IMR-90 (cell line): ENCODE measurements around the gene FLVCR2. TPM values are rescaled to one million over a fixed set of nuclear protein-coding genes. Genes with fewer than 3 reads are reported as not detected.

ENCODE experiments used
- ATAC-seq: fragments of 200-7000 bp; cut with Tn5 transposase; 2 replicates; pipeline ENCODE4 v1.9.1; 2020; ENCODE audit warnings: low read depth, mild to moderate bottlenecking, moderate library complexity
- BruUV-seq: library from RNA; stranded (reverse); fragments of 400-500 nt; replicated peaks from 2 replicates; lab custom pipeline; 2021; lab: Mats Ljungman, UMichigan
- CTCF ChIA-PET: fragments of 300-600 bp; formaldehyde crosslinking; extraction: SDS; loops from one replicate; lab custom pipeline; 2021; ENCODE audit warnings: antibody characterized with exemption; lab: Yijun Ruan, JAX
- POLR2A ChIA-PET: fragments of 300-600 bp; sonication (Branson Sonifier 250); formaldehyde crosslinking; loops from one replicate; lab custom pipeline; 2022; ENCODE audit warnings: antibody characterized with exemption; ENCODE audit not compliant: unreplicated experiment; lab: Charles Lee
- DNase-seq: peaks from one replicate; pipeline ENCODE4 v3.0.0; 2013
- H2AFZ ChIP-seq: replicated peaks from 2 replicates; pipeline ENCODE3; 2013; ENCODE audit warnings: low read length, mild to moderate bottlenecking; ENCODE audit not compliant: poor library complexity
- H2AK5ac ChIP-seq: 2 replicates; pipeline ENCODE4 v1.6.1; 2013; ENCODE audit warnings: low read depth, low read length, inconsistent platforms
- H2AK9ac ChIP-seq: replicated peaks from 2 replicates; pipeline ENCODE3; 2013; ENCODE audit warnings: mild to moderate bottlenecking, low read depth, low read length, moderate library complexity; ENCODE audit not compliant: poor library complexity
- H2BK120ac ChIP-seq: 2 replicates; pipeline ENCODE4 v1.6.1; 2013; ENCODE audit warnings: low read depth, low read length, inconsistent platforms
- H2BK15ac ChIP-seq: 3 replicates; pipeline ENCODE4 v1.6.1; 2013; ENCODE audit warnings: low read depth, low read length, inconsistent platforms
- H2BK20ac ChIP-seq: 2 replicates; pipeline ENCODE4 v1.6.1; 2013; ENCODE audit warnings: low read depth, mild to moderate bottlenecking, inconsistent platforms, low read length, moderate library complexity
- H2BK5ac ChIP-seq: 2 replicates; pipeline ENCODE4 v1.6.1; 2013; ENCODE audit warnings: mild to moderate bottlenecking, low read depth, low read length, inconsistent platforms; ENCODE audit not compliant: poor library complexity, severe bottlenecking
- H3K14ac ChIP-seq: replicated peaks from 2 replicates; pipeline ENCODE4 v1.6.1; 2013; ENCODE audit warnings: low read depth, low read length, inconsistent platforms
- H3K18ac ChIP-seq: 2 replicates; pipeline ENCODE4 v1.6.1; 2013; ENCODE audit warnings: low read depth, low read length, control low read depth
- H3K23ac ChIP-seq: 2 replicates; pipeline ENCODE4 v1.6.1; 2013; ENCODE audit warnings: low read depth, low read length, inconsistent platforms
- H3K27ac ChIP-seq: 2 replicates; pipeline ENCODE4 v1.5.1; 2013; ENCODE audit warnings: mild to moderate bottlenecking, control low read depth, low read length; ENCODE audit not compliant: insufficient read depth
- H3K27me3 ChIP-seq: 2 replicates; pipeline ENCODE4 v1.6.1; 2013; ENCODE audit warnings: low read length; ENCODE audit not compliant: control insufficient read depth, insufficient read depth
- H3K36me3 ChIP-seq: 2 replicates; pipeline ENCODE4 v1.6.1; 2013; ENCODE audit warnings: low read length, mixed read lengths; ENCODE audit not compliant: control insufficient read depth, insufficient read depth
- H3K4ac ChIP-seq: 2 replicates; pipeline ENCODE4 v1.6.1; 2013; ENCODE audit warnings: low read depth, low read length, inconsistent platforms
- H3K4me1 ChIP-seq: 2 replicates; pipeline ENCODE4 v1.6.1; 2013; ENCODE audit warnings: low read length, mixed read lengths; ENCODE audit not compliant: control insufficient read depth, insufficient read depth
- H3K4me2 ChIP-seq: 2 replicates; pipeline ENCODE4 v1.6.1; 2013; ENCODE audit warnings: low read depth, mild to moderate bottlenecking, control low read depth, low read length, moderate library complexity
- H3K4me3 ChIP-seq: 2 replicates; pipeline ENCODE4 v1.5.1; 2013; ENCODE audit warnings: low read depth, mild to moderate bottlenecking, control low read depth, low read length, moderate library complexity; ENCODE audit not compliant: insufficient read depth
- H3K56ac ChIP-seq: 2 replicates; pipeline ENCODE4 v1.6.1; 2013; ENCODE audit warnings: low read length, inconsistent platforms; ENCODE audit not compliant: insufficient read depth; ENCODE audit errors: extremely low read depth
- H3K79me1 ChIP-seq, 2 experiments: 2 replicates each; pipeline ENCODE4 v1.6.1; 2013; ENCODE audit warnings: low read length in 2 of 2, inconsistent platforms in 1 of 2, low read depth in 1 of 2
- H3K9ac ChIP-seq: 2 replicates; pipeline ENCODE4 v1.6.1; 2013; ENCODE audit warnings: low read depth, low read length, control low read depth
- H3K9me1 ChIP-seq: 2 replicates; pipeline ENCODE4 v1.6.1; 2013; ENCODE audit warnings: low read length, inconsistent platforms; ENCODE audit not compliant: insufficient read depth
- H3K9me3 ChIP-seq: 2 replicates; pipeline ENCODE4 v1.6.1; 2013; ENCODE audit warnings: low read length; ENCODE audit not compliant: control insufficient read depth, insufficient read depth
- H4K20me1 ChIP-seq: 2 replicates; pipeline ENCODE4 v1.6.1; 2013; ENCODE audit warnings: low read length, inconsistent platforms; ENCODE audit not compliant: insufficient read depth
- H4K5ac ChIP-seq: 2 replicates; pipeline ENCODE4 v1.6.1; 2013; ENCODE audit warnings: mild to moderate bottlenecking, low read depth, low read length, control low read depth
- H4K8ac ChIP-seq, 2 experiments: 2 replicates each; pipeline ENCODE4 v1.6.1; 2013; ENCODE audit warnings: low read depth in 2 of 2, low read length in 2 of 2, control low read depth in 1 of 2, inconsistent platforms in 1 of 2
- H4K91ac ChIP-seq: 2 replicates; pipeline ENCODE4 v1.6.1; 2013; ENCODE audit warnings: low read depth, low read length, inconsistent platforms; ENCODE audit not compliant: insufficient read depth
- BHLHE40 ChIP-seq: fragments of 150-350 bp; IDR thresholded peaks from 2 replicates; pipeline ENCODE4 v1.6.1; 2016; ENCODE audit warnings: mild to moderate bottlenecking, low read depth, low read length
- CEBPB ChIP-seq: IDR thresholded peaks from 2 replicates; pipeline ENCODE4 v1.6.1; 2012; ENCODE audit warnings: low read depth, low read length, improper control_type of control experiment
- FOS ChIP-seq: fragments of 150-350 bp; IDR thresholded peaks from 2 replicates; pipeline ENCODE4 v1.6.1; 2016; ENCODE audit warnings: low read depth, low read length
- MAFK ChIP-seq: IDR thresholded peaks from 2 replicates; pipeline ENCODE4 v1.6.1; 2012; ENCODE audit warnings: low read depth, low read length, improper control_type of control experiment
- MAZ ChIP-seq: IDR thresholded peaks from 2 replicates; pipeline ENCODE4 v1.6.1; 2012; ENCODE audit warnings: low read depth, mild to moderate bottlenecking, low read length, improper control_type of control experiment, moderate library complexity, borderline replicate concordance
- MXI1 ChIP-seq: IDR thresholded peaks from 2 replicates; pipeline ENCODE4 v1.6.1; 2012; ENCODE audit warnings: low read depth, mild to moderate bottlenecking, low read length, moderate library complexity, borderline replicate concordance
- RCOR1 ChIP-seq: IDR thresholded peaks from 2 replicates; pipeline ENCODE4 v1.6.1; 2012; ENCODE audit warnings: mild to moderate bottlenecking, low read length, improper control_type of control experiment; ENCODE audit not compliant: insufficient replicate concordance
- RFX5 ChIP-seq: IDR thresholded peaks from 2 replicates; pipeline ENCODE4 v1.8.0; 2012; ENCODE audit warnings: low read depth, mild to moderate bottlenecking, low read length, moderate library complexity
- SMC3 ChIP-seq: fragments of 150-350 bp; IDR thresholded peaks from 2 replicates; pipeline ENCODE4 v1.6.1; 2016; ENCODE audit warnings: low read depth, mild to moderate bottlenecking, antibody characterized with exemption, low read length, moderate library complexity
- WGBS, 2 experiments: methylation state at CpG; one replicate each; pipeline versions ENCODE4 v1.1.5 to v1.1.7; 2013; ENCODE audit warnings: missing lambda C conversion rate in 2 of 2; ENCODE audit not compliant: insufficient read length in 1 of 2; ENCODE audit errors: extremely low coverage in 2 of 2; 5-methylcytosine and 5-hydroxymethylcytosine counted together
- dilution Hi-C: fragments of 300-500 bp; cut with HindIII; formaldehyde crosslinking; loops from one replicate; pipeline ENCODE4 v1.14.3; 2018; ENCODE audit warnings: low sequenced_read_pairs; ENCODE audit not compliant: unreplicated experiment
- in situ Hi-C: fragments of 300-500 bp; cut with MboI; formaldehyde crosslinking; loops from 3 replicates; pipeline ENCODE4 v1.14.3; 2019; ENCODE audit warnings: low sequenced_read_pairs, inconsistent platforms, mixed read lengths
- intact Hi-C: fragments of 100-400 bp; cut with micrococcal nuclease; formaldehyde crosslinking; loops from 2 replicates; pipeline ENCODE4 v1.10.0; 2022
- polyA plus RNA-seq, 3 experiments: library from polyadenylated mRNA; depleted of rRNA; stranded (reverse); fragments of >200 nt; gene quantifications; 2 replicates each; pipeline ENCODE4 v1.2.3, GENCODE V29; 2012; ENCODE audit warnings: low replicate concordance in 1 of 3
- total RNA-seq: library from RNA; depleted of rRNA; stranded (reverse); fragments of >200 nt; gene quantifications from 2 replicates; pipeline ENCODE4 v1.2.3, GENCODE V29; 2012
- TF ChIP-seq, protein P1 (sequence below): conservative IDR thresholded peaks from 2 replicates; pipeline ENCODE4 v1.5.1; 2012; ENCODE audit warnings: mild to moderate bottlenecking, low read depth, low read length, improper control_type of control experiment
- TF ChIP-seq, protein P2 (sequence below): fragments of 150-350 bp; IDR thresholded peaks from 2 replicates; pipeline ENCODE4 v1.6.1; 2017; ENCODE audit warnings: mild to moderate bottlenecking, antibody characterized with exemption, low read length, low read depth

FLVCR2 gene
- total and polyA plus RNA-seq, 2 of the 4 experiments (the other 2 are of a cell fraction), result 0.94 to 1.4 TPM

GRCh38 chr14:75689012-75689411 is 110.6 kb downstream of the FLVCR2 start:
- Histone ChIP-seq H3K27ac (no peak overlapping the region), H3K27me3 (no peaks in the 10 kb centered on the region), H4K91ac (no peak overlapping the region), H3K79me1 (no peaks in the 10 kb centered on the region), H2BK15ac (no peak overlapping the region), H3K36me3 (peaks cover 13% of the 10 kb centered on the region), H3K4me1 (peaks cover 4% of the 10 kb centered on the region; the same call in 1 of the 2 replicates), H3K4me3 (no peak overlapping the region), H2BK5ac (no peak overlapping the region), H3K9me1 (no peaks in the 10 kb centered on the region), H3K9me3 (0 out of 2 replicates have a peak, but pooled peaks cover 1% of the 10 kb centered on the region), H3K18ac (no peak overlapping the region), H3K23ac (no peak overlapping the region), H2AK9ac (no peak overlapping the region), H2AFZ (no peak overlapping the region), H2AK5ac (no peak overlapping the region), H4K5ac (no peak overlapping the region), H3K4ac (no peak overlapping the region), H2BK120ac (no peak overlapping the region), H4K20me1 (no peaks in the 10 kb centered on the region), H3K56ac (no peak overlapping the region), H3K9ac (no peak overlapping the region), H4K8ac (no peak overlapping the region), H3K4me2 (no peak overlapping the region), H3K14ac (no peak overlapping the region), H2BK20ac (no peak overlapping the region)
- TF ChIP-seq MXI1 (no peak), CEBPB (no peak), RFX5 (no peak), SMC3 (no peak), BHLHE40 (no peak), MAFK (no peak), RCOR1 (no peak), FOS (no peak), MAZ (no peak)
- TF ChIP-seq, protein P1, sequence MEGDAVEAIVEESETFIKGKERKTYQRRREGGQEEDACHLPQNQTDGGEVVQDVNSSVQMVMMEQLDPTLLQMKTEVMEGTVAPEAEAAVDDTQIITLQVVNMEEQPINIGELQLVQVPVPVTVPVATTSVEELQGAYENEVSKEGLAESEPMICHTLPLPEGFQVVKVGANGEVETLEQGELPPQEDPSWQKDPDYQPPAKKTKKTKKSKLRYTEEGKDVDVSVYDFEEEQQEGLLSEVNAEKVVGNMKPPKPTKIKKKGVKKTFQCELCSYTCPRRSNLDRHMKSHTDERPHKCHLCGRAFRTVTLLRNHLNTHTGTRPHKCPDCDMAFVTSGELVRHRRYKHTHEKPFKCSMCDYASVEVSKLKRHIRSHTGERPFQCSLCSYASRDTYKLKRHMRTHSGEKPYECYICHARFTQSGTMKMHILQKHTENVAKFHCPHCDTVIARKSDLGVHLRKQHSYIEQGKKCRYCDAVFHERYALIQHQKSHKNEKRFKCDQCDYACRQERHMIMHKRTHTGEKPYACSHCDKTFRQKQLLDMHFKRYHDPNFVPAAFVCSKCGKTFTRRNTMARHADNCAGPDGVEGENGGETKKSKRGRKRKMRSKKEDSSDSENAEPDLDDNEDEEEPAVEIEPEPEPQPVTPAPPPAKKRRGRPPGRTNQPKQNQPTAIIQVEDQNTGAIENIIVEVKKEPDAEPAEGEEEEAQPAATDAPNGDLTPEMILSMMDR, result no peak
- TF ChIP-seq, protein P2, sequence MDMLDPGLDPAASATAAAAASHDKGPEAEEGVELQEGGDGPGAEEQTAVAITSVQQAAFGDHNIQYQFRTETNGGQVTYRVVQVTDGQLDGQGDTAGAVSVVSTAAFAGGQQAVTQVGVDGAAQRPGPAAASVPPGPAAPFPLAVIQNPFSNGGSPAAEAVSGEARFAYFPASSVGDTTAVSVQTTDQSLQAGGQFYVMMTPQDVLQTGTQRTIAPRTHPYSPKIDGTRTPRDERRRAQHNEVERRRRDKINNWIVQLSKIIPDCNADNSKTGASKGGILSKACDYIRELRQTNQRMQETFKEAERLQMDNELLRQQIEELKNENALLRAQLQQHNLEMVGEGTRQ, result no peak
- 40% methylated on average over 1 of the region's 2 CpGs; no CpG with 5 or more reads in 1 of the 2 experiments for WGBS, 2 experiments
- ChIA-PET POLR2A (no interaction called here), CTCF (no interaction called here)
- peak; percentile 54; the same call in 1 of the 2 replicates for ATAC-seq
- peak; percentile 61 for DNase-seq
- intact Hi-C loops, result no loop called here
- in situ Hi-C loops, result no loop called here
- BruUV-seq, result no TSS peak
- dilution Hi-C loops, result no loop called here
